AG04449 (cell line): ENCODE measurements around the gene CYP11A1.

Experiments
- CTCF ChIA-PET: fragments of 350-600 bp; formaldehyde crosslinking; extraction: SDS; loops from one replicate; lab custom pipeline; 2021; ENCODE audit warnings: antibody characterized with exemption; lab: Yijun Ruan, JAX
- POLR2A ChIA-PET: fragments of 400-600, 350-600 bp; formaldehyde crosslinking; extraction: SDS; loops from one replicate; lab custom pipeline; 2020; ENCODE audit warnings: antibody characterized with exemption, inconsistent platforms; lab: Yijun Ruan, JAX
- DNase-seq: peaks from one replicate; pipeline ENCODE4 v3.0.0-alpha.2; 2010; ENCODE audit warnings: low read depth, low spot score
- H3K4me3 ChIP-seq: 2 replicates; pipeline ENCODE4 v1.5.1; 2011; ENCODE audit warnings: low read depth, mild to moderate bottlenecking, control low read depth, low read length
- TF ChIP-seq, protein P1 (sequence below): IDR thresholded peaks from one replicate; pipeline ENCODE4 v1.5.1; 2011; ENCODE audit warnings: mild to moderate bottlenecking, moderate library complexity, low read length, control low read depth, inconsistent platforms; ENCODE audit not compliant: insufficient read depth; ENCODE audit errors: missing control alignments

Gene CYP11A1

GRCh38 chr15:74376226-74376625, 8.8 kb upstream of the CYP11A1 start:
- POLR2A ChIA-PET: interaction anchor here (0.8 kb wide), 1 partner anchor 85 kb away, joined by 3 read pairs; the partner anchor contains the start of gene UBL7
- no peak for DNase-seq
- CTCF ChIA-PET: interaction anchor here (0.7 to 32.0 kb wide), 24 partner anchors 9 to 574 kb away, joined by 3 to 1700 read pairs (median 6); partner anchors contain the start of genes CLK3, CYP11A1, SEMA7A and UBL7
- no peak overlapping the region for H3K4me3 ChIP-seq
- TF ChIP-seq, protein P1, sequence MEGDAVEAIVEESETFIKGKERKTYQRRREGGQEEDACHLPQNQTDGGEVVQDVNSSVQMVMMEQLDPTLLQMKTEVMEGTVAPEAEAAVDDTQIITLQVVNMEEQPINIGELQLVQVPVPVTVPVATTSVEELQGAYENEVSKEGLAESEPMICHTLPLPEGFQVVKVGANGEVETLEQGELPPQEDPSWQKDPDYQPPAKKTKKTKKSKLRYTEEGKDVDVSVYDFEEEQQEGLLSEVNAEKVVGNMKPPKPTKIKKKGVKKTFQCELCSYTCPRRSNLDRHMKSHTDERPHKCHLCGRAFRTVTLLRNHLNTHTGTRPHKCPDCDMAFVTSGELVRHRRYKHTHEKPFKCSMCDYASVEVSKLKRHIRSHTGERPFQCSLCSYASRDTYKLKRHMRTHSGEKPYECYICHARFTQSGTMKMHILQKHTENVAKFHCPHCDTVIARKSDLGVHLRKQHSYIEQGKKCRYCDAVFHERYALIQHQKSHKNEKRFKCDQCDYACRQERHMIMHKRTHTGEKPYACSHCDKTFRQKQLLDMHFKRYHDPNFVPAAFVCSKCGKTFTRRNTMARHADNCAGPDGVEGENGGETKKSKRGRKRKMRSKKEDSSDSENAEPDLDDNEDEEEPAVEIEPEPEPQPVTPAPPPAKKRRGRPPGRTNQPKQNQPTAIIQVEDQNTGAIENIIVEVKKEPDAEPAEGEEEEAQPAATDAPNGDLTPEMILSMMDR: no peak

DNA sequence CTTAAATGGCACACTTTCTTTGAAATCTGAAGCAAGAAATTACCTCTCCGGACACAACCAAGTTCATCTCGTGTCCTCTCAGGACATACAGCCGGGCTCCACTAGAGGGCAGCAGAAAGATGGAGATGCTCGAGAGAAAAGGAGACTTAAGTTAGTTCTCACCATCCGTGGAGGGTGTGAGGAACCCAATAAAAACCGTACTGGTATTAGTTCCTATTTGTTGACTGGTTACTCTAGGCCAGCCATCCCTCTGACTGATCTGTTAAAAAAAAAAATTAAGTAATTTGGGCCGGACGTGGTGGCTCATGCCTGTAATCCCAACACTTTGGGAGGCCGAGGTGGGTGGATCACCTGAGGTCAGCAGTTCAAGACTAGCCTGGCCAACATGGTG, 7.9 kb upstream of the CYP11A1 start:
- DNase-seq: no peak
- POLR2A ChIA-PET: no interaction called here
- no peak overlapping the region for H3K4me3 ChIP-seq
- CTCF ChIA-PET: interaction anchor here (0.8 to 32.0 kb wide), 28 partner anchors 8 to 396 kb away, joined by 3 to 1700 read pairs (median 6); partner anchors contain the start of genes CLK3, CYP11A1, SEMA7A and UBL7
- TF ChIP-seq, protein P1: peak; percentile 83

- no peak for DNase-seq
- peak overlapping the region; percentile 75 for H3K4me3 ChIP-seq
- ChIA-PET CTCF (interaction anchor here (0.9 to 32.0 kb wide), 32 partner anchors 8 to 580 kb away, joined by 3 to 1700 read pairs (median 6); partner anchors contain the start of genes CLK3, CYP11A1, SEMA7A and UBL7), POLR2A (no interaction called here)
- TF ChIP-seq, protein P1: no peak
Measured at GRCh38 chr15:74374648-74375302, 7.3 kb upstream of the CYP11A1 start.

DNA sequence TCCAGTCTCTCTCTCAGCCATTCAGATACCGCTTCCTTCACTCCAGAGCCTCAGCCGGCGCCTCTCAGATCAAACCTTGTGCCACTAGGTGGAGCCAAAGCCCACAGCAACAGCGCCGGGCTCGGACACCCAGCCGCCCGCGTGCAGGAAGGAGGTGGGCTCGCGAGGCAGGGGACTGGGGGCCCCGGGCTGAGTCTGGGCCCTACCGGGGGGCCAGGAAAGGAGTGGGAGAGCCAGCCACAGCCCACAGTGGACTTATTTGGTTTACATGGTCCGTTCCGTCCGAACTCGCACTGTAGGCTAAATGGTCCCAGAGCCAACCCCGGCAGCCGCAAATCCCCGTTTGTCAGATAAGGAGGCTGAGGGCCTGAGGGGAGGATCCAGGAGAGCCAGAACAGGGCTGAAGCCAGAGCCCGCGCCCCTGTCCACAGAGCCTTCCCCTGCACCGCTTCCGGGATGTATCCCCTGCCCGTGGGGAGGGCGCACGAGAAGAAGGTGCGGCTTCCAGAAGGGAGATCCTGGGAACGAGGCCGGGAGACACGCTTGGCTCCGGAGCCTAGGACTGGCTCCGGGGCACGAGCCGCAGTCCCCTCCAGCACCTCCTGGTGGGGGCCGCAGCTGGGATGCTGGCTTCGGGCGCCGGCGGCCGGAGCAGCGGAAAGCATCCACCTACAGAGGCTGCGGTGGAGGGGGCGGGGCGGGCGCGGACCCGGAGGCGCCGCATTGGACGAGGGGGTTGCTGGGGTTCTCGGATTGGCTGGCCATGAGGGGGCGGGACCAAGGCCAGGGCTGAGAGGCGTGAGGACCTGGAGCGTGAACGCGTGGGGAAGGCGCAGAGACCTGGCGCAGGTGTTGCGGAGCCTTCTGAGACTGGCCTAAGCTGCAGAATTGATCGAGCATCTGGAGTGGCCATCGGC, 6.5 kb upstream of the CYP11A1 start:
- TF ChIP-seq, protein P1: peak; percentile 93
- ChIA-PET POLR2A (no interaction called here), CTCF (interaction anchor here (0.7 to 32.0 kb wide), 41 partner anchors 7 to 581 kb away, joined by 3 to 1700 read pairs (median 6); partner anchors contain the start of genes CLK3, CYP11A1, SEMA7A and UBL7)
- no peak for DNase-seq
- H3K4me3 ChIP-seq: peak overlapping the region; percentile 75

DNA sequence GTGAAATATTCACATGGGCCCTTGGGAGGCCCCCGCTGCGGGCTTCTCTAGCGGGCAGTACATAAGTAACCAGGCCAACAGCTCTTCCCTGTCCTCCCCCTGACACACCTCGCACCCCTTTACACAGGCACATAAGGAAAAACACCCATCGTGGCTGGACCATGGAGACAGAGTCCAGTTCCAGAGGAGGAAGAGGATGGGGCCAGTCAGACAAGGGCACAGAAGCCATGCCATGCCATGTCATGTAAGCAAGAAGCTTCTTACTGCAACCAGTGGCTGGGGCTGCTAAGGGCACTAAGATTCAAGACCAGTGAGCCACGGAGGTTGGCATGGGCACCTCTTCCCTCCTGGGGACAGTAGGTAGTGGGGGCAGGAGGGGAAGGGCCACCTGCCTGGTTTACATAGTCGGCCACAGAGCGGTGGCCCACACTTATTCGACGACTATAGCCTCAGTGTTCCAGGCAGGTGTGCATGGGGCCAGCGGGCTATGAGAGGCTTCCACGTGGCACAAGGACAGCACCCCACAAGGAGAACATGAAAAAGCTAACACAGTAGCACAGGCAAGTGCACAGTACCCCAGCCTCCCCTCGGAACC, 5.7 kb upstream of the CYP11A1 start:
- TF ChIP-seq, protein P1: no peak
- ChIA-PET CTCF (interaction anchor here (0.7 to 32.0 kb wide), 20 partner anchors 9 to 582 kb away, joined by 3 to 1700 read pairs (median 10); partner anchors contain the start of genes CLK3, SEMA7A and UBL7), POLR2A (no interaction called here)
- no peak overlapping the region for H3K4me3 ChIP-seq
- no peak for DNase-seq
